SK-N-MC (cell line): ENCODE data around the gene BACE2.

ENCODE experiments used
- EZH2 ChIP-seq: fragments of 200-600 bp; sonication (generic); IDR thresholded peaks from one replicate; pipeline ENCODE4 v1.6.1; 2017; ENCODE audit warnings: antibody characterized with exemption
- POLR2AphosphoS5 ChIP-seq: IDR thresholded peaks from 2 replicates; pipeline ENCODE4 v1.6.1; 2012; ENCODE audit warnings: mild to moderate bottlenecking, low read depth, low read length, borderline replicate concordance

GRCh38 chr21:41233916-41234315 lies 66.0 kb downstream of the BACE2 start:
- TF ChIP-seq POLR2AphosphoS5 (no peak), EZH2 (no peak)
